IMR-90 (cell line): Measurements from ENCODE around the gene ANO2. TPM values are rescaled to one million over a fixed set of nuclear protein-coding genes. Genes with fewer than 3 reads are reported as not detected.
"Not testable (repeated sequence)": the region's sequence is repeated elsewhere in the genome, so short reads cannot be mapped to it uniquely, and the experiment has no call there.

Experiments used
- ATAC-seq: fragments of 200-7000 bp; cut with Tn5 transposase; 2 replicates; pipeline ENCODE4 v1.9.1; 2020; ENCODE audit warnings: low read depth, mild to moderate bottlenecking, moderate library complexity
- BruUV-seq: library from RNA; stranded (reverse); fragments of 400-500 nt; replicated peaks from 2 replicates; lab custom pipeline; 2021; lab: Mats Ljungman, UMichigan
- CTCF ChIA-PET: fragments of 300-600 bp; formaldehyde crosslinking; extraction: SDS; loops from one replicate; lab custom pipeline; 2021; ENCODE audit warnings: antibody characterized with exemption; lab: Yijun Ruan, JAX
- POLR2A ChIA-PET: fragments of 300-600 bp; sonication (Branson Sonifier 250); formaldehyde crosslinking; loops from one replicate; lab custom pipeline; 2022; ENCODE audit warnings: antibody characterized with exemption; ENCODE audit not compliant: unreplicated experiment; lab: Charles Lee
- DNase-seq: peaks from one replicate; pipeline ENCODE4 v3.0.0; 2013
- H2AFZ ChIP-seq: replicated peaks from 2 replicates; pipeline ENCODE3; 2013; ENCODE audit warnings: low read length, mild to moderate bottlenecking; ENCODE audit not compliant: poor library complexity
- H2AK5ac ChIP-seq: 2 replicates; pipeline ENCODE4 v1.6.1; 2013; ENCODE audit warnings: low read depth, low read length, inconsistent platforms
- H2AK9ac ChIP-seq: replicated peaks from 2 replicates; pipeline ENCODE3; 2013; ENCODE audit warnings: mild to moderate bottlenecking, low read depth, low read length, moderate library complexity; ENCODE audit not compliant: poor library complexity
- H2BK120ac ChIP-seq: 2 replicates; pipeline ENCODE4 v1.6.1; 2013; ENCODE audit warnings: low read depth, low read length, inconsistent platforms
- H2BK15ac ChIP-seq: 3 replicates; pipeline ENCODE4 v1.6.1; 2013; ENCODE audit warnings: low read depth, low read length, inconsistent platforms
- H2BK20ac ChIP-seq: 2 replicates; pipeline ENCODE4 v1.6.1; 2013; ENCODE audit warnings: low read depth, mild to moderate bottlenecking, inconsistent platforms, low read length, moderate library complexity
- H2BK5ac ChIP-seq: 2 replicates; pipeline ENCODE4 v1.6.1; 2013; ENCODE audit warnings: mild to moderate bottlenecking, low read depth, low read length, inconsistent platforms; ENCODE audit not compliant: poor library complexity, severe bottlenecking
- H3K14ac ChIP-seq: replicated peaks from 2 replicates; pipeline ENCODE4 v1.6.1; 2013; ENCODE audit warnings: low read depth, low read length, inconsistent platforms
- H3K18ac ChIP-seq: 2 replicates; pipeline ENCODE4 v1.6.1; 2013; ENCODE audit warnings: low read depth, low read length, control low read depth
- H3K23ac ChIP-seq: 2 replicates; pipeline ENCODE4 v1.6.1; 2013; ENCODE audit warnings: low read depth, low read length, inconsistent platforms
- H3K27ac ChIP-seq: 2 replicates; pipeline ENCODE4 v1.5.1; 2013; ENCODE audit warnings: mild to moderate bottlenecking, control low read depth, low read length; ENCODE audit not compliant: insufficient read depth
- H3K27me3 ChIP-seq: 2 replicates; pipeline ENCODE4 v1.6.1; 2013; ENCODE audit warnings: low read length; ENCODE audit not compliant: control insufficient read depth, insufficient read depth
- H3K36me3 ChIP-seq: 2 replicates; pipeline ENCODE4 v1.6.1; 2013; ENCODE audit warnings: low read length, mixed read lengths; ENCODE audit not compliant: control insufficient read depth, insufficient read depth
- H3K4ac ChIP-seq: 2 replicates; pipeline ENCODE4 v1.6.1; 2013; ENCODE audit warnings: low read depth, low read length, inconsistent platforms
- H3K4me1 ChIP-seq: 2 replicates; pipeline ENCODE4 v1.6.1; 2013; ENCODE audit warnings: low read length, mixed read lengths; ENCODE audit not compliant: control insufficient read depth, insufficient read depth
- H3K4me2 ChIP-seq: 2 replicates; pipeline ENCODE4 v1.6.1; 2013; ENCODE audit warnings: low read depth, mild to moderate bottlenecking, control low read depth, low read length, moderate library complexity
- H3K4me3 ChIP-seq: 2 replicates; pipeline ENCODE4 v1.5.1; 2013; ENCODE audit warnings: low read depth, mild to moderate bottlenecking, control low read depth, low read length, moderate library complexity; ENCODE audit not compliant: insufficient read depth
- H3K56ac ChIP-seq: 2 replicates; pipeline ENCODE4 v1.6.1; 2013; ENCODE audit warnings: low read length, inconsistent platforms; ENCODE audit not compliant: insufficient read depth; ENCODE audit errors: extremely low read depth
- H3K79me1 ChIP-seq, 2 experiments: 2 replicates each; pipeline ENCODE4 v1.6.1; 2013; ENCODE audit warnings: low read length in 2 of 2, inconsistent platforms in 1 of 2, low read depth in 1 of 2
- H3K9ac ChIP-seq: 2 replicates; pipeline ENCODE4 v1.6.1; 2013; ENCODE audit warnings: low read depth, low read length, control low read depth
- H3K9me1 ChIP-seq: 2 replicates; pipeline ENCODE4 v1.6.1; 2013; ENCODE audit warnings: low read length, inconsistent platforms; ENCODE audit not compliant: insufficient read depth
- H3K9me3 ChIP-seq: 2 replicates; pipeline ENCODE4 v1.6.1; 2013; ENCODE audit warnings: low read length; ENCODE audit not compliant: control insufficient read depth, insufficient read depth
- H4K20me1 ChIP-seq: 2 replicates; pipeline ENCODE4 v1.6.1; 2013; ENCODE audit warnings: low read length, inconsistent platforms; ENCODE audit not compliant: insufficient read depth
- H4K5ac ChIP-seq: 2 replicates; pipeline ENCODE4 v1.6.1; 2013; ENCODE audit warnings: mild to moderate bottlenecking, low read depth, low read length, control low read depth
- H4K8ac ChIP-seq, 2 experiments: 2 replicates each; pipeline ENCODE4 v1.6.1; 2013; ENCODE audit warnings: low read depth in 2 of 2, low read length in 2 of 2, control low read depth in 1 of 2, inconsistent platforms in 1 of 2
- H4K91ac ChIP-seq: 2 replicates; pipeline ENCODE4 v1.6.1; 2013; ENCODE audit warnings: low read depth, low read length, inconsistent platforms; ENCODE audit not compliant: insufficient read depth
- WGBS, 2 experiments: methylation state at CpG; one replicate each; pipeline versions ENCODE4 v1.1.5 to v1.1.7; 2013; ENCODE audit warnings: missing lambda C conversion rate in 2 of 2; ENCODE audit not compliant: insufficient read length in 1 of 2; ENCODE audit errors: extremely low coverage in 2 of 2; 5-methylcytosine and 5-hydroxymethylcytosine counted together
- dilution Hi-C: fragments of 300-500 bp; cut with HindIII; formaldehyde crosslinking; loops from one replicate; pipeline ENCODE4 v1.14.3; 2018; ENCODE audit warnings: low sequenced_read_pairs; ENCODE audit not compliant: unreplicated experiment
- in situ Hi-C: fragments of 300-500 bp; cut with MboI; formaldehyde crosslinking; loops from 3 replicates; pipeline ENCODE4 v1.14.3; 2019; ENCODE audit warnings: low sequenced_read_pairs, inconsistent platforms, mixed read lengths
- intact Hi-C: fragments of 100-400 bp; cut with micrococcal nuclease; formaldehyde crosslinking; loops from 2 replicates; pipeline ENCODE4 v1.10.0; 2022
- polyA plus RNA-seq, 3 experiments: library from polyadenylated mRNA; depleted of rRNA; stranded (reverse); fragments of >200 nt; gene quantifications; 2 replicates each; pipeline ENCODE4 v1.2.3, GENCODE V29; 2012; ENCODE audit warnings: low replicate concordance in 1 of 3
- total RNA-seq: library from RNA; depleted of rRNA; stranded (reverse); fragments of >200 nt; gene quantifications from 2 replicates; pipeline ENCODE4 v1.2.3, GENCODE V29; 2012

Gene ANO2
- total and polyA plus RNA-seq, 2 of the 4 experiments (the other 2 are of a cell fraction): 0.22 TPM; not detected in 1

DNA sequence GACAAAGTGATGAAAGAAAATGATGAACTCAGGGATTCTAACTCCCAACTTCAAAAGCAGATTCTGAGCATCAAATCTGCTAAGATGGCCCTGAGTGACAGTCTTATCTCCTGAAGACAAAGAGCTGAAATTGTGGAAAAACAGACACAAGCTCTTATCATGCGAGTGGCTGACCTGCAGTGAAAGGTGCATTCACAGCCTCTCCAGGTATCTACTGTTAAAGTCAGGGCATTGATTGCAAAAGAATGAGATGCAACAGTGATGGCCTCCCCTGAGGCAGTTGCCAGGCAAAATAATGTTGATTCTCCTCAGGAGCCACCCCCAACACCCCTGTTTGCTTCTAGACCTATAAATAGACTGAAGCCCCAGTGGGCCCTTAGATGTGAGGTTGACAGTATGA lies 126.2 kb downstream of the ANO2 start:
- H2BK5ac ChIP-seq, H4K20me1 ChIP-seq, H3K79me1 ChIP-seq, H3K56ac ChIP-seq, H4K8ac ChIP-seq, dilution Hi-C loops, H2AFZ ChIP-seq, BruUV-seq, H3K4ac ChIP-seq, H2AK9ac ChIP-seq, ATAC-seq, H3K27me3 ChIP-seq, in situ Hi-C loops, H3K9me1 ChIP-seq, H4K91ac ChIP-seq, H4K5ac ChIP-seq, H2BK15ac ChIP-seq, H3K4me1 ChIP-seq, POLR2A ChIA-PET, H3K4me2 ChIP-seq, H2BK20ac ChIP-seq, CTCF ChIA-PET, intact Hi-C loops, H2BK120ac ChIP-seq, H3K9ac ChIP-seq, H3K23ac ChIP-seq, H3K4me3 ChIP-seq, H3K18ac ChIP-seq, DNase-seq, H3K9me3 ChIP-seq, H3K36me3 ChIP-seq, H3K27ac ChIP-seq, H3K14ac ChIP-seq, H2AK5ac ChIP-seq: not testable (repeated sequence)
- 80% methylated on average over 1 of the region's 1 CpG; no CpG with 5 or more reads in 1 of the 2 experiments for WGBS, 2 experiments
